Astrocyte of the cerebellum (primary cell): ENCODE results near the gene KLHDC10.
"Not testable (repeated sequence)": the region's sequence is repeated elsewhere in the genome, so short reads cannot be mapped to it uniquely, and the experiment has no call there.

ENCODE experiments used
- DNase-seq: peaks from one replicate; pipeline ENCODE4 v3.0.0-alpha.2; 2011; ENCODE audit warnings: low read depth
- H3K4me3 ChIP-seq: 2 replicates; pipeline ENCODE4 v1.5.1; 2011; ENCODE audit warnings: mild to moderate bottlenecking, low read depth, low read length, moderate library complexity
- in situ Hi-C: cut with HindIII; loops from 2 replicates; pipeline ENCODE4 v1.10.0; 2017; ENCODE audit warnings: low sequenced_read_pairs
- TF ChIP-seq, protein P1 (sequence below): IDR thresholded peaks from 2 replicates; pipeline ENCODE4 v1.5.1; 2012; ENCODE audit warnings: low read length, low read depth, moderate library complexity, mild to moderate bottlenecking; ENCODE audit errors: missing control alignments

KLHDC10 gene

DNA sequence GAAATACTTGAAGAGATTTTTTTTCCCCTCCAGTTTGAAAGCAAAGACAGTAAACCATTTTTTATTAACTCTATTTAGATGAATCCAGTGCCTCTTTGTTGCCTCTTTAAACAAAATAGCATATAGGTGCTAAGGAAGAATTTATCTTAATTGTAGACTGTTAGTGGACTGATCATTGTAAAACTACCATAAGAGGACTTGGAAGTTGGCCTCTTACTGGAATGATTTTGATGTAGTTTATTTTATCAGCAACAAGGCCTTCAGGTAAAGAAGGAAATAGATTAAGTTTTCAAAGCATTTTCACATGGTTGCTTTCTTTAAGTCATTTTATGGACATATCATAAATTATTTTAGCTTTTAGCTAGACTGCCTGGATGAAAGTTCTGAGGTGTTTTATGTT is 53.2 kb downstream of the KLHDC10 start:
- TF ChIP-seq, protein P1, sequence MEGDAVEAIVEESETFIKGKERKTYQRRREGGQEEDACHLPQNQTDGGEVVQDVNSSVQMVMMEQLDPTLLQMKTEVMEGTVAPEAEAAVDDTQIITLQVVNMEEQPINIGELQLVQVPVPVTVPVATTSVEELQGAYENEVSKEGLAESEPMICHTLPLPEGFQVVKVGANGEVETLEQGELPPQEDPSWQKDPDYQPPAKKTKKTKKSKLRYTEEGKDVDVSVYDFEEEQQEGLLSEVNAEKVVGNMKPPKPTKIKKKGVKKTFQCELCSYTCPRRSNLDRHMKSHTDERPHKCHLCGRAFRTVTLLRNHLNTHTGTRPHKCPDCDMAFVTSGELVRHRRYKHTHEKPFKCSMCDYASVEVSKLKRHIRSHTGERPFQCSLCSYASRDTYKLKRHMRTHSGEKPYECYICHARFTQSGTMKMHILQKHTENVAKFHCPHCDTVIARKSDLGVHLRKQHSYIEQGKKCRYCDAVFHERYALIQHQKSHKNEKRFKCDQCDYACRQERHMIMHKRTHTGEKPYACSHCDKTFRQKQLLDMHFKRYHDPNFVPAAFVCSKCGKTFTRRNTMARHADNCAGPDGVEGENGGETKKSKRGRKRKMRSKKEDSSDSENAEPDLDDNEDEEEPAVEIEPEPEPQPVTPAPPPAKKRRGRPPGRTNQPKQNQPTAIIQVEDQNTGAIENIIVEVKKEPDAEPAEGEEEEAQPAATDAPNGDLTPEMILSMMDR = no peak
- no peak for DNase-seq
- in situ Hi-C loops = no loop called here
- H3K4me3 ChIP-seq = no peak overlapping the region

DNA sequence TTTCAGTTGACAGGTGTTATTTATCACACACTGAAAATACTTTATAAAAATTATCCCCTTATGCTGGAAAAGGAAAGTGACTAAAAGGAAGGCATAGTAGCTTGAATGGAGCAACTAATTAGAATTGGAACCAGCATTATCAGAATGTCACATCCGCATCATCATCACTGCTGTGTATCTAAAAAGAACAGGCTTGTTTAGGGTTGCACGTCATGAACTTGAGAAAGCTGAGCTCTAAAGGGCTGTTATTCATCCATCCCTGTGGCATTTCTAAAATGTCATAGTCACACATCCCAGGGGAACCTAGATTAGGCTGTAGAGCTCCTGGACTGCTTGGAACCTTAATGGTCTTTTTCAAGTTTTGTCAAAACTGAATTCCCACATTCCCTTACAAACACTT is 54.4 kb downstream of the KLHDC10 start:
- in situ Hi-C loops = no loop called here
- TF ChIP-seq, protein P1 = no peak
- no peak for DNase-seq
- H3K4me3 ChIP-seq = no peak overlapping the region

DNA sequence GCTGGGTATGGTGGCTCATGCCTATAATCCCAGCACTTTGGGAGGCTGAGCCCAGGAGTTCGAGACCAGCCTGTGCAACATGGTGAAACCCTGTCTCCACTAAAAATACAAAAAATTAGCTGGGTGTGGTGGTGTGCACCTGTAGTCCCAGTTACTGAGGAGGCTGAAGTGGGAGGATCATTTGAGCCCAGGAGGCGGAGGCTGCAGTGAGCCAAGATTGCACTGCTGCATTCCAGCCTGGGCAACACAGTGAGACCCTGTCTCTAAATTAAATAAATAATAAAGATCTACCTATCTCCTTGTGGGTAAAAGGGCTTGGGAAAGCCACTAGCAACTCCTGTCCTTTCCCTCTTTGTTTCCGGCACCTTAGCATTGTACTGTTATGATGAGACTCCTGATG is 56.5 kb downstream of the KLHDC10 start:
- in situ Hi-C loops, DNase-seq, H3K4me3 ChIP-seq: not testable (repeated sequence)

DNA sequence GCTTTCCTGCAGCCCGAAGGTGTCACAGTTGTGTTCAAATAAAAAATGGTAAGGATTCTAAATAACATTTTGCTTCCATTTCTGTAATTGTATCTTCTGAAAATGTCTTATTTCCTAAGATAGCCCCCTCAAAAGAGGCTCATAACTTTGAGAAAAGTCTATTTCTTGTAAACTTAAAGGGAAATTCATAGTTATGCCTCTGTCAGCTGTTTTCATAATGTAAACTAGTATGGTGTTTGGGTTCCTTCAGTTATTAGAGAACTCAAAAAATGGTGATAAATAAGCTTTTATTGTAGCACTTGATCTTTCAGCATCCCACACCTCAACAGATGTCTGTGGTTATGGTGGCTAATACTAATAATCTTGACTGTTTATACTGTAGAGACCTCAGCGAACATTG is 57.1 kb downstream of the KLHDC10 start:
- H3K4me3 ChIP-seq = no peak overlapping the region
- DNase-seq = no peak
- TF ChIP-seq, protein P1 = no peak
- in situ Hi-C loops = no loop called here

DNA sequence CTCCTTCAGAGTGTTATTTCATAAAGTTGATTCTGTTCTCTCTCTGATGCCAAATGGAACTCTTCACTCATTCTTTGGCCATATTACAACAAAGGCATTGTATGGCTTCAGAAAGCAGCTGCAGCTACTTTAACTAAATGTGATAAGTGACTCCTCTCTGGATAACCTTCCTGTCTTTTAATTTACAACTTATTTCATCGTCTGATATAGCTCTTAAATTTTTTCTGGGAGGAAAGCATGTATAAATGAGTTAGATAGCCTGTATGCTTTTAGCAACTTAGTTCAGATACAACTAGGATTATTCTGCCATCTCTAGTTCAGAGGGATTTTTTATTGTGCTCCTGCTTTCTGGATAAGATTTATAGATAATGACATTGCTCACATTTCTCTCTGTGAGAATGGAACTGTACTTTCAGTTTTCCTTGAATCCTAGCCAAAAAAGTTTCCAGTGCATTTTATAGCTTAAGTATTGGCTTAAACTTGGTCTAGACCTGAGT is 57.5 kb downstream of the KLHDC10 start:
- H3K4me3 ChIP-seq = no peak overlapping the region
- DNase-seq = no peak
- in situ Hi-C loops = no loop called here
- TF ChIP-seq, protein P1 = no peak

DNA sequence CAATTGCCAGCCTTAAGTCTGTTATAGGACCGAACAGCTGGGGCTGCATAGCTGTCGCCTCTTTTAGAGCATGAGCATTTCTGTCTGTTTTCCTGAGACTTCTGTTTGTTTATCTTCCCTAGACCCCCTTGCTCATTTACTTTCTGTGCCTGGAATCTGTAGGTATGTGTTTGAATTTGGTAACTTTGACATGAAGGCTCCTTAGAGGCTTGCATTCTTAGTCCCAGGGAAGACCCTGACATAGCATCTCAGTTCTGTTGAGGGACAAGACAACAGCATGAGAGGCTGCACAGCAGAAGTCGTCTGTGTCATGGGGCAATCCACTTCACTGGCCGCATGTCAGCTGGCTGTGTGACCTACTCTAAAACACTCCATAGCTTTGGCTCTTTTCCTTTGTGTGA is 58.7 kb downstream of the KLHDC10 start:
- no peak for DNase-seq
- in situ Hi-C loops = no loop called here
- H3K4me3 ChIP-seq = no peak overlapping the region
- TF ChIP-seq, protein P1 = no peak

DNA sequence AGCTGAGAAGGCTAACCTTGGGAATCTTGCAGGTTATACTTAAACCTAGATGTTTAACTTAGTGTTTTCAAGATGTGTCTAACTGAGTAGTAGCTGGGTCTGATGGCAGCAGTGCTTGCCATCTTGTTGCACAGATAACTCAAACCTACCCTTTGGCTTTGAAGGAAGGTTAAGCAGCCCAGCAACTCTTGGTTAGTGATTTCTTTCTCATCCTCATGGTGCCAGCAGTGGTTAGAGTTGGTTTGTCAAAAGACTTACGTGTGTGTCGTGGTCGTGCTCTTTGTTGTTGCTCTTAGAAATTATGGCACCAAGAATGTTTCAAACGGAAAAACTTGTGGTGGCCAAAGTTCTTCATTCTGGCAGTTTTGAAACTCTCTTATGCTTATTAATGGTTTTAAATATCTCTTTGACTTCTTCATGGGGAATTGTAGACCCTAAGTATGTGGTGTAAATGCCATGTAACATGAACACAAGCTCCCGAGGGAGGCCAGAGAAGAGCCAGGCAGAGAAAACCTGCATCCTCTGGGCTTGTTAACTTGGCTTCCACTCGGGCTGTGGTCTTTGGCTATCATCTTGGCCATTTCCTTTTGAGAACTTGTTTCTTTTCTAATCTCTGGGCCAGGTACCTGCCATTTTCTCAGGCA is 61.0 kb downstream of the KLHDC10 start:
- DNase-seq = no peak
- in situ Hi-C loops = no loop called here
- TF ChIP-seq, protein P1 = no peak
- H3K4me3 ChIP-seq = no peak overlapping the region
